Colonic mucosa (tissue), 4 donors: ENCODE measurements around the gene AGPAT3. TPM values are rescaled to one million over a fixed set of nuclear protein-coding genes. Genes with fewer than 3 reads are reported as not detected.

ENCODE experiments used
- DNase-seq: peaks from one replicate; pipeline ENCODE4 v3.0.0-alpha.2; 2020
- H3K27ac ChIP-seq: fragments of 200-600 bp; one replicate; pipeline ENCODE4 v1.8.0; 2021
- H3K27me3 ChIP-seq: fragments of 200-600 bp; one replicate; pipeline ENCODE4 v1.8.0; 2021
- H3K36me3 ChIP-seq: fragments of 200-600 bp; one replicate; pipeline ENCODE4 v1.8.0; 2021
- H3K4me1 ChIP-seq: fragments of 200-600 bp; one replicate; pipeline ENCODE4 v1.8.0; 2021; ENCODE audit warnings: mild to moderate bottlenecking
- H3K4me3 ChIP-seq: fragments of 200-600 bp; one replicate; pipeline ENCODE4 v1.8.0; 2021
- H3K9ac ChIP-seq, 2 donors: one replicate each; pipeline ENCODE4 v1.7.0; 2013; ENCODE audit warnings: control low read depth in 2 of 2, low read depth in 2 of 2, low read length in 2 of 2
- H3K9me3 ChIP-seq: fragments of 200-600 bp; one replicate; pipeline ENCODE4 v1.8.0; 2021
- CTCF ChIP-seq: fragments of 200-600 bp; IDR thresholded peaks from one replicate; pipeline ENCODE4 v1.8.0; 2022; ENCODE audit warnings: antibody characterized with exemption, mild to moderate bottlenecking
- intact Hi-C: fragments of 100-400 bp; cut with DNase I; formaldehyde crosslinking; loops from one replicate; pipeline ENCODE4 v1.14.1; 2022
- total RNA-seq, 2 donors: library from RNA; stranded (reverse); fragmentation: NEBNext Ultra II Directional in 1 of 2; extraction: Animal tissue kit (Norgen Biotek cat#: 25700) in 1 of 2; gene quantifications; one replicate each; pipeline ENCODE4 v1.2.1, GENCODE V29; 2021
- donor health status: healthy.
- donor health status: DM: no; HTN: no; CAD: no.
- donor health status: DM: no; HTN: no; CAD: no.

Gene AGPAT3
- total RNA-seq, 2 donors from 2014 or later, result 82.2 to 101 TPM

- Histone ChIP-seq H3K9me3 (no peaks in the 10 kb centered on the region), H3K4me1 (no peaks in the 10 kb centered on the region), H3K27ac (no peak overlapping the region), H3K9ac (no peak overlapping the region), H3K36me3 (no peaks in the 10 kb centered on the region), H3K27me3 (no peaks in the 10 kb centered on the region), H3K4me3 (no peak overlapping the region)
- TF ChIP-seq CTCF, result no peak
- intact Hi-C loops, result no loop called here
- no peak for DNase-seq
These were observed 141.1 kb downstream of the AGPAT3 start for GRCh38 chr21:44006017-44006619.

- H3K9me3 ChIP-seq, result no peaks in the 10 kb centered on the region
- no peak overlapping the region for H3K9ac ChIP-seq
- intact Hi-C loops, result no loop called here
- no peaks in the 10 kb centered on the region for H3K4me1 ChIP-seq
- no peak overlapping the region for H3K27ac ChIP-seq
- H3K27me3 ChIP-seq, result no peaks in the 10 kb centered on the region
- no peak overlapping the region for H3K4me3 ChIP-seq
- no peaks in the 10 kb centered on the region for H3K36me3 ChIP-seq
- DNase-seq, result no peak
- no peak for TF ChIP-seq CTCF
These were observed 141.6 kb downstream of the AGPAT3 start for GRCh38 chr21:44006656-44007055.

- Histone ChIP-seq H3K4me3 (no peak overlapping the region), H3K36me3 (no peaks in the 10 kb centered on the region)
- intact Hi-C loops, result no loop called here
These were observed 145.4 kb downstream of the AGPAT3 start for GRCh38 chr21:44010429-44010828.

GRCh38 chr21:44011123-44011522, 146.1 kb downstream of the AGPAT3 start:
- Histone ChIP-seq H3K4me3 (peak overlapping the region; percentile 93), H3K9me3 (no peaks in the 10 kb centered on the region), H3K9ac (peak overlapping the region in 1 of 2 donors; percentile 94), H3K4me1 (peaks cover 14% of the 10 kb centered on the region), H3K27me3 (no peaks in the 10 kb centered on the region), H3K27ac (no peak overlapping the region), H3K36me3 (no peaks in the 10 kb centered on the region)
- intact Hi-C loops, result no loop called here
- no peak for DNase-seq
- no peak for TF ChIP-seq CTCF

More at GRCh38 chr21:44010429-44010828, 145.4 kb downstream of the AGPAT3 start:
- Histone ChIP-seq H3K27me3 (no peaks in the 10 kb centered on the region), H3K27ac (no peak overlapping the region), H3K9ac (no peak overlapping the region), H3K4me1 (peaks cover 11% of the 10 kb centered on the region), H3K9me3 (no peaks in the 10 kb centered on the region)
- no peak for DNase-seq
- no peak for TF ChIP-seq CTCF

- intact Hi-C loops, result no loop called here
- H3K9me3 ChIP-seq, result no peaks in the 10 kb centered on the region
- peak within 1 kb of the TSS; percentile 78 to 94 for H3K9ac ChIP-seq
- no peak for TF ChIP-seq CTCF
- peaks cover 14% of the 10 kb centered on the region for H3K4me1 ChIP-seq
- H3K27ac ChIP-seq, result peak within 1 kb of the TSS; percentile 94
- H3K4me3 ChIP-seq, result peak within 1 kb of the TSS; percentile 93
- peak; percentile 85 for DNase-seq
- no peaks in the 10 kb centered on the region for H3K36me3 ChIP-seq
- no peaks in the 10 kb centered on the region for H3K27me3 ChIP-seq
These were observed 146.8 kb downstream of the AGPAT3 start, which contains the start of gene TRAPPC10 for GRCh38 chr21:44011579-44012473. Gene TRAPPC10, plus strand, starts transcription at chr21:44012309. Its CDS starts 185 bp downstream, at chr21:44012494.
